HepG2 (cell line): ENCODE results near the gene VTN. TPM values are rescaled to one million over a fixed set of nuclear protein-coding genes. Genes with fewer than 3 reads are reported as not detected.

Experiments used
- AGO1 ChIP-seq: fragments of 200-400 bp; formaldehyde crosslinking; IDR thresholded peaks from 2 replicates; pipeline ENCODE4 v1.6.1; 2017; ENCODE audit warnings: mild to moderate bottlenecking, low read depth, low read length, moderate library complexity; ENCODE audit not compliant: poor library complexity, severe bottlenecking
- ARID4A ChIP-seq: sonication (generic); formaldehyde crosslinking; IDR thresholded peaks from 2 replicates; pipeline ENCODE4 v1.5.0; 2020; ENCODE audit warnings: mild to moderate bottlenecking, missing genetic modification reagents, borderline replicate concordance
- ATAD3A ChIP-seq: sonication (generic); formaldehyde crosslinking; IDR thresholded peaks from 2 replicates; pipeline ENCODE4 v1.4.0; 2020; ENCODE audit warnings: missing genetic modification reagents
- BRCA1 ChIP-seq: sonication (generic); formaldehyde crosslinking; IDR thresholded peaks from 2 replicates; pipeline ENCODE4 v1.4.0; 2020; ENCODE audit warnings: missing genetic modification reagents
- DNMT3B ChIP-seq: conservative IDR thresholded peaks from 2 replicates; pipeline ENCODE4 v1.6.1; 2016; ENCODE audit warnings: missing biosample characterization, control low read depth
- E2F2 ChIP-seq: sonication (generic); formaldehyde crosslinking; IDR thresholded peaks from 2 replicates; pipeline ENCODE4 v1.4.0; 2020; ENCODE audit warnings: missing genetic modification reagents, borderline replicate concordance
- KMT2B ChIP-seq: IDR thresholded peaks from 2 replicates; pipeline ENCODE4 v1.6.1; 2016; ENCODE audit warnings: missing genetic modification reagents, missing compliant biosample characterization
- MXI1 ChIP-seq: IDR thresholded peaks from 3 replicates; pipeline ENCODE4 v1.6.1; 2012; ENCODE audit warnings: low read depth, low read length, inconsistent platforms, borderline replicate concordance
- RNF219 ChIP-seq: sonication (generic); formaldehyde crosslinking; IDR thresholded peaks from 2 replicates; pipeline ENCODE4 v1.5.0; 2020; ENCODE audit warnings: mild to moderate bottlenecking, missing genetic modification reagents
- ZBTB14 ChIP-seq: sonication (generic); formaldehyde crosslinking; IDR thresholded peaks from 2 replicates; pipeline ENCODE4 v1.4.0; 2020; ENCODE audit warnings: missing genetic modification reagents
- ZNF597 ChIP-seq: sonication (generic); formaldehyde crosslinking; IDR thresholded peaks from 2 replicates; pipeline ENCODE4 v1.5.0; 2020; ENCODE audit warnings: missing genetic modification reagents
- ZNF687 ChIP-seq: sonication (generic); formaldehyde crosslinking; IDR thresholded peaks from 2 replicates; pipeline ENCODE4 v1.5.1; 2020; ENCODE audit warnings: mild to moderate bottlenecking, missing genetic modification reagents, moderate library complexity
- ZNF720 ChIP-seq: sonication (generic); formaldehyde crosslinking; IDR thresholded peaks from 2 replicates; pipeline ENCODE4 v1.4.0; 2020; ENCODE audit warnings: missing genetic modification reagents
- polyA plus RNA-seq, 8 experiments: library from polyadenylated mRNA; depleted of rRNA in 3 of 8; stranded (reverse) in 7 of 8; unstranded in 1 of 8; fragments of >200 nt; fragmentation: Illumina TruSeq in 4 of 8; extraction: Trizol in 4 of 8; gene quantifications; 2 replicates each; pipeline versions ENCODE4 v1.2.1 to v1.2.3, GENCODE V29; 2011 to 2016; ENCODE audit warnings: low read depth in 4 of 8, missing spikeins in 1 of 8, mixed read lengths in 1 of 8; ENCODE audit not compliant: insufficient read depth in 1 of 8
- total RNA-seq, 5 experiments: library from RNA; depleted of rRNA; stranded (reverse); fragments of >200 nt; fragmentation: Illumina TruSeq; extraction: Trizol; gene quantifications; 2 replicates each; pipeline ENCODE4 v1.2.3, GENCODE V29; 2016; ENCODE audit warnings: low read depth in 1 of 5

VTN gene
- total and polyA plus RNA-seq, 2 of the 13 experiments (the other 11 are each of a cell fraction or from before 2014, with no cell fraction given), result 108 to 131 TPM

- TF ChIP-seq RNF219 (CRISPR knock-in tag), result no peak
- TF ChIP-seq MXI1, result no peak; the same call in 2 of the 3 replicates
- TF ChIP-seq ARID4A, result no peak; the same call in 1 of the 2 replicates
- TF ChIP-seq KMT2B (CRISPR knock-in tag), result no peak; the same call in 1 of the 2 replicates
- TF ChIP-seq ZNF720, result no peak
- no peak for TF ChIP-seq ZNF597 (CRISPR knock-in tag)
- TF ChIP-seq ZBTB14, result 0 out of 2 replicates have a peak, but pooled peaks have one; percentile 26
- 0 out of 2 replicates have a peak, but pooled peaks have one; percentile 45 for TF ChIP-seq BRCA1
- no peak; the same call in 1 of the 2 replicates for TF ChIP-seq E2F2 (CRISPR knock-in tag)
- peak; percentile 78 for TF ChIP-seq ZNF687 (CRISPR knock-in tag)
- TF ChIP-seq AGO1, result no peak
- no peak for TF ChIP-seq ATAD3A
- 0 out of 2 replicates have a peak, but pooled peaks have one; percentile 34 for TF ChIP-seq DNMT3B (CRISPR knock-in tag)
Measured at GRCh38 chr17:28370035-28370743, at the start of gene VTN (continued).
